GM23338 (cell line): ENCODE measurements around the gene FUT7.

Experiments used
- CREB1 ChIP-seq: fragments of 250-450 bp; sonication (Bioruptor Pico); IDR thresholded peaks from 2 replicates; pipeline ENCODE4 v1.5.0; 2020; ENCODE audit warnings: low read depth, mild to moderate bottlenecking, moderate library complexity
- EZH2 ChIP-seq: fragments of 200-600 bp; sonication (generic); IDR thresholded peaks from one replicate; pipeline ENCODE4 v1.8.0; 2017; ENCODE audit warnings: antibody characterized with exemption, mild to moderate bottlenecking, low read depth; ENCODE audit not compliant: unreplicated experiment
- EZH2phosphoT487 ChIP-seq: fragments of 200-600 bp; sonication (generic); IDR thresholded peaks from one replicate; pipeline ENCODE4 v1.8.1; 2018; ENCODE audit warnings: antibody characterized with exemption; ENCODE audit not compliant: unreplicated experiment
- JUNB ChIP-seq: IDR thresholded peaks from one replicate; pipeline ENCODE4 v1.6.1; 2016; ENCODE audit warnings: antibody characterized with exemption; ENCODE audit not compliant: unreplicated experiment
- POLR2AphosphoS5 ChIP-seq: IDR thresholded peaks from 2 replicates; pipeline ENCODE4 v1.6.1; 2016; ENCODE audit warnings: antibody characterized with exemption, low read depth
- TF ChIP-seq, protein P1 (sequence below), 2 experiments: fragments of 200-600 bp in 1 of 2; sonication (generic) in 1 of 2; conservative IDR thresholded peaks; 2 replicates each; pipeline versions ENCODE4 v1.5.1 to v1.6.1; 2016 to 2017; ENCODE audit warnings: antibody characterized with exemption in 2 of 2, low read depth in 2 of 2, mild to moderate bottlenecking in 2 of 2, moderate library complexity in 1 of 2
- TF ChIP-seq, protein P2 (sequence below): IDR thresholded peaks from one replicate; pipeline ENCODE4 v1.6.1; 2018; ENCODE audit warnings: antibody characterized with exemption; ENCODE audit not compliant: unreplicated experiment
- TF ChIP-seq, protein P3 (sequence below): IDR thresholded peaks from 2 replicates; pipeline ENCODE4 v1.6.1; 2016; ENCODE audit warnings: antibody characterized with exemption

DNA sequence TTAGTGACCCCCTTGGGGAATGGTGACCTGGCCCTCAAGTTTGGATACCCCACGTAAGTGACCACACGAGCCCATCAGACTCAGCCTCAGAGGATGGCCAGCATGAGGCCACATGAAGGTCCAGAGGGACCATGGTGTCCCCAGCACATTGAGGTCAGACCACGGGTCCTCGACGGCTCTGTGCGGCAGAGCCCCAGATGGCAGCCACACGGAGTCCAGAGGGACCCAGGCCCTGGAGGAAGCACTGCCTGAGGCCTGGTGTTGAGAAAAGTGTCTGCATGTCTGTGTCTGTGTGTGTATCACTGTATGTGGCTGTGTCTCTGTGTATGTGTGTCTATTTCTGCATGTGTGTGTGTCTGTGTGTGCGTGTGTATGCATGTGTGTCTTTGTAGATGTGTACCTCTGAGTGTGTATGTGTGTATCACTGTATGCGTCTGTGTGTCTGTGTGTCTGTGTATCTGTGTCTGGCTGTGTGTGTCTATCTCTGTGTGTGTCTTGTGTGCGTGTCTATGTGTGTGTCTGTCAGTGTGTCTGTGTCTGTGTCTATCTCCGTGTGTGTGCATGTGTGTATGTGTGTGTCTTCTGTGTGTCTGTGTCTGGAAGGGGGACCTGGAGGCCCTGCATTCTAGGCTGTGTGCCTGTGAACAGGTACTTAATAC lies 48.1 kb downstream of the FUT7 start:
- TF ChIP-seq, protein P1, sequence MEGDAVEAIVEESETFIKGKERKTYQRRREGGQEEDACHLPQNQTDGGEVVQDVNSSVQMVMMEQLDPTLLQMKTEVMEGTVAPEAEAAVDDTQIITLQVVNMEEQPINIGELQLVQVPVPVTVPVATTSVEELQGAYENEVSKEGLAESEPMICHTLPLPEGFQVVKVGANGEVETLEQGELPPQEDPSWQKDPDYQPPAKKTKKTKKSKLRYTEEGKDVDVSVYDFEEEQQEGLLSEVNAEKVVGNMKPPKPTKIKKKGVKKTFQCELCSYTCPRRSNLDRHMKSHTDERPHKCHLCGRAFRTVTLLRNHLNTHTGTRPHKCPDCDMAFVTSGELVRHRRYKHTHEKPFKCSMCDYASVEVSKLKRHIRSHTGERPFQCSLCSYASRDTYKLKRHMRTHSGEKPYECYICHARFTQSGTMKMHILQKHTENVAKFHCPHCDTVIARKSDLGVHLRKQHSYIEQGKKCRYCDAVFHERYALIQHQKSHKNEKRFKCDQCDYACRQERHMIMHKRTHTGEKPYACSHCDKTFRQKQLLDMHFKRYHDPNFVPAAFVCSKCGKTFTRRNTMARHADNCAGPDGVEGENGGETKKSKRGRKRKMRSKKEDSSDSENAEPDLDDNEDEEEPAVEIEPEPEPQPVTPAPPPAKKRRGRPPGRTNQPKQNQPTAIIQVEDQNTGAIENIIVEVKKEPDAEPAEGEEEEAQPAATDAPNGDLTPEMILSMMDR (conservative IDR thresholded peaks at IDR 0.05; ENCODE audit: low read depth in 2 of 2): no peak
- TF ChIP-seq, protein P2, sequence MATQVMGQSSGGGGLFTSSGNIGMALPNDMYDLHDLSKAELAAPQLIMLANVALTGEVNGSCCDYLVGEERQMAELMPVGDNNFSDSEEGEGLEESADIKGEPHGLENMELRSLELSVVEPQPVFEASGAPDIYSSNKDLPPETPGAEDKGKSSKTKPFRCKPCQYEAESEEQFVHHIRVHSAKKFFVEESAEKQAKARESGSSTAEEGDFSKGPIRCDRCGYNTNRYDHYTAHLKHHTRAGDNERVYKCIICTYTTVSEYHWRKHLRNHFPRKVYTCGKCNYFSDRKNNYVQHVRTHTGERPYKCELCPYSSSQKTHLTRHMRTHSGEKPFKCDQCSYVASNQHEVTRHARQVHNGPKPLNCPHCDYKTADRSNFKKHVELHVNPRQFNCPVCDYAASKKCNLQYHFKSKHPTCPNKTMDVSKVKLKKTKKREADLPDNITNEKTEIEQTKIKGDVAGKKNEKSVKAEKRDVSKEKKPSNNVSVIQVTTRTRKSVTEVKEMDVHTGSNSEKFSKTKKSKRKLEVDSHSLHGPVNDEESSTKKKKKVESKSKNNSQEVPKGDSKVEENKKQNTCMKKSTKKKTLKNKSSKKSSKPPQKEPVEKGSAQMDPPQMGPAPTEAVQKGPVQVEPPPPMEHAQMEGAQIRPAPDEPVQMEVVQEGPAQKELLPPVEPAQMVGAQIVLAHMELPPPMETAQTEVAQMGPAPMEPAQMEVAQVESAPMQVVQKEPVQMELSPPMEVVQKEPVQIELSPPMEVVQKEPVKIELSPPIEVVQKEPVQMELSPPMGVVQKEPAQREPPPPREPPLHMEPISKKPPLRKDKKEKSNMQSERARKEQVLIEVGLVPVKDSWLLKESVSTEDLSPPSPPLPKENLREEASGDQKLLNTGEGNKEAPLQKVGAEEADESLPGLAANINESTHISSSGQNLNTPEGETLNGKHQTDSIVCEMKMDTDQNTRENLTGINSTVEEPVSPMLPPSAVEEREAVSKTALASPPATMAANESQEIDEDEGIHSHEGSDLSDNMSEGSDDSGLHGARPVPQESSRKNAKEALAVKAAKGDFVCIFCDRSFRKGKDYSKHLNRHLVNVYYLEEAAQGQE: no peak
- no peak for TF ChIP-seq POLR2AphosphoS5
- no peak for TF ChIP-seq EZH2phosphoT487
- no peak for TF ChIP-seq JUNB
- TF ChIP-seq EZH2: no peak
- no peak for TF ChIP-seq CREB1
- TF ChIP-seq, protein P3, sequence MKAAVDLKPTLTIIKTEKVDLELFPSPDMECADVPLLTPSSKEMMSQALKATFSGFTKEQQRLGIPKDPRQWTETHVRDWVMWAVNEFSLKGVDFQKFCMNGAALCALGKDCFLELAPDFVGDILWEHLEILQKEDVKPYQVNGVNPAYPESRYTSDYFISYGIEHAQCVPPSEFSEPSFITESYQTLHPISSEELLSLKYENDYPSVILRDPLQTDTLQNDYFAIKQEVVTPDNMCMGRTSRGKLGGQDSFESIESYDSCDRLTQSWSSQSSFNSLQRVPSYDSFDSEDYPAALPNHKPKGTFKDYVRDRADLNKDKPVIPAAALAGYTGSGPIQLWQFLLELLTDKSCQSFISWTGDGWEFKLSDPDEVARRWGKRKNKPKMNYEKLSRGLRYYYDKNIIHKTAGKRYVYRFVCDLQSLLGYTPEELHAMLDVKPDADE: no peak
